OCI-LY1 (cell line): Measurements from ENCODE around the gene MAN2B2.

Source experiments
- H2AFZ ChIP-seq: fragments of 200-600 bp; sonication (generic), shearing (Covaris generic); 2 replicates; pipeline ENCODE4 v1.6.0; 2014; ENCODE audit warnings: antibody characterized with exemption, mild to moderate bottlenecking, low read length
- H3F3A ChIP-seq: fragments of 200-600 bp; sonication (generic), shearing (Covaris generic); 2 replicates; pipeline ENCODE4 v1.6.0; 2014; ENCODE audit warnings: mild to moderate bottlenecking, antibody characterized with exemption, low read length, moderate library complexity; ENCODE audit not compliant: insufficient read depth
- H3K27ac ChIP-seq: fragments of 200-600 bp; sonication (generic); 2 replicates; pipeline ENCODE4 v1.5.1; 2014; ENCODE audit warnings: low read length, mixed run types, mild to moderate bottlenecking, low read depth; ENCODE audit not compliant: poor library complexity, severe bottlenecking
- H3K27me3 ChIP-seq: fragments of 200-600 bp; sonication (generic); 2 replicates; pipeline ENCODE4 v1.6.0; 2014; ENCODE audit warnings: antibody characterized with exemption, mild to moderate bottlenecking, low read length, moderate library complexity; ENCODE audit not compliant: insufficient read depth
- H3K36me3 ChIP-seq: fragments of 200-600 bp; sonication (generic); 2 replicates; pipeline ENCODE4 v1.6.1; 2014; ENCODE audit warnings: mild to moderate bottlenecking, antibody characterized with exemption, low read length, moderate library complexity, mixed read lengths; ENCODE audit not compliant: insufficient read depth
- H3K4me1 ChIP-seq: fragments of 200-600 bp; sonication (generic); 2 replicates; pipeline ENCODE4 v1.5.1; 2014; ENCODE audit warnings: mild to moderate bottlenecking, low read length, moderate library complexity; ENCODE audit not compliant: insufficient read depth, severe bottlenecking
- H3K4me2 ChIP-seq: fragments of 200-600 bp; sonication (generic), shearing (Covaris generic); 2 replicates; pipeline ENCODE4 v1.6.1; 2014; ENCODE audit warnings: low read length
- H3K4me3 ChIP-seq: fragments of 200-600 bp; sonication (generic); 2 replicates; pipeline ENCODE4 v1.5.1; 2014; ENCODE audit warnings: low read length, low read depth, mild to moderate bottlenecking, mixed read lengths; ENCODE audit not compliant: poor library complexity, severe bottlenecking
- H3K79me2 ChIP-seq: fragments of 200-600 bp; shearing (Covaris generic); 2 replicates; pipeline ENCODE4 v1.6.1; 2016; ENCODE audit warnings: mixed run types, low read length, mixed read lengths; ENCODE audit not compliant: insufficient read depth
- H3K9ac ChIP-seq: fragments of 200-600 bp; sonication (generic), shearing (Covaris generic); 2 replicates; pipeline ENCODE4 v1.6.1; 2014; ENCODE audit warnings: mild to moderate bottlenecking, low read length, mixed read lengths
- H3K9me2 ChIP-seq: fragments of 200-600 bp; sonication (generic), shearing (Covaris generic); 2 replicates; pipeline ENCODE4 v1.6.1; 2014; ENCODE audit warnings: low read depth, mild to moderate bottlenecking, low read length, mixed read lengths
- H3K9me3 ChIP-seq: fragments of 200-600 bp; shearing (Covaris generic); 2 replicates; pipeline ENCODE4 v1.6.1; 2014; ENCODE audit warnings: low read length, mixed read lengths
- H4K20me1 ChIP-seq: fragments of 200-600 bp; sonication (generic), shearing (Covaris generic); 2 replicates; pipeline ENCODE4 v1.6.0; 2016; ENCODE audit warnings: mild to moderate bottlenecking, low read length; ENCODE audit not compliant: insufficient read depth
- CTCF ChIP-seq: fragments of 200-600 bp; sonication (generic), shearing (Covaris generic); IDR thresholded peaks from 2 replicates; pipeline ENCODE4 v1.5.1; 2017; ENCODE audit warnings: mild to moderate bottlenecking, antibody characterized with exemption, low read length, moderate library complexity, mixed read lengths
- EZH2 ChIP-seq: fragments of 200-600 bp; sonication (generic), shearing (Covaris generic); IDR thresholded peaks from 2 replicates; pipeline ENCODE4 v1.8.0; 2017; ENCODE audit warnings: borderline replicate concordance, mixed run types, mild to moderate bottlenecking, antibody characterized with exemption, low read length, moderate library complexity, mixed read lengths

Gene MAN2B2

GRCh38 chr4:6591313-6591712, 16.3 kb downstream of the MAN2B2 start:
- Histone ChIP-seq H3K9ac (no peak overlapping the region; the same call in 1 of the 2 replicates), H3K79me2 (no peaks in the 10 kb centered on the region), H3K9me2 (no peaks in the 10 kb centered on the region), H3K9me3 (no peaks in the 10 kb centered on the region), H2AFZ (no peak overlapping the region), H3K4me3 (peak overlapping the region; percentile 7), H3K27ac (peak overlapping the region; percentile 90), H3K36me3 (no peaks in the 10 kb centered on the region), H3K4me2 (peak overlapping the region; percentile 41), H3K4me1 (peaks cover 26% of the 10 kb centered on the region), H3K27me3 (no peaks in the 10 kb centered on the region), H4K20me1 (no peaks in the 10 kb centered on the region), H3F3A (no peaks in the 10 kb centered on the region)
- TF ChIP-seq CTCF (no peak), EZH2 (no peak)

DNA sequence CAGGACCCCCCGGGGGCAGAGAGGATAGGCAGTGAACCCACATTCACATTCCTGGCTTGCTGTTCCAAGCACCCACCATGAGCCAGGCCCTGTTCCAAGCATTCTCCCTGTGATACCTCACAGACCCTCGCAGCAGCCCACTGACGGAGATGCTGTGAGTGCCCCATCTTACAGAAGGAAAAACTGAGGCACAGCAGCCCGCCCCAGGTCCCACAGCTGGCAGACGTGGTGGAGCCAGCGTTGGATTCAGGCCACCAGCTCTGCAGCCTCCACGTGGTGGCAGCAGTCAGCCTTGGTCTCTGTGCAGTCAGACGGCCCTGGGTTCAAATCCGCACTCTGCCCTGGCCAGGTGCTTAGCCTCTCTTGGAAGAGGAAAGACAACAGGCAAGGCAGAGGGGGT, 16.8 kb downstream of the MAN2B2 start:
- H3K4me2 ChIP-seq: peak overlapping the region; percentile 41
- no peaks in the 10 kb centered on the region for H3K79me2 ChIP-seq
- H3K27ac ChIP-seq: peak overlapping the region; percentile 90
- no peaks in the 10 kb centered on the region for H3K27me3 ChIP-seq
- no peaks in the 10 kb centered on the region for H3K36me3 ChIP-seq
- H3K9ac ChIP-seq: peak overlapping the region; percentile 21; the same call in 1 of the 2 replicates
- no peaks in the 10 kb centered on the region for H3K9me2 ChIP-seq
- no peaks in the 10 kb centered on the region for H4K20me1 ChIP-seq
- peaks cover 29% of the 10 kb centered on the region for H3K4me1 ChIP-seq
- peak overlapping the region; percentile 7 for H3K4me3 ChIP-seq
- no peak overlapping the region for H2AFZ ChIP-seq
- TF ChIP-seq EZH2 (no peak), CTCF (peak; percentile 52; the same call in 1 of the 2 replicates)
- no peaks in the 10 kb centered on the region for H3F3A ChIP-seq
- H3K9me3 ChIP-seq: no peaks in the 10 kb centered on the region

GRCh38 chr4:6592804-6593563, 18.0 kb downstream of the MAN2B2 start:
- H3K27me3 ChIP-seq: no peaks in the 10 kb centered on the region
- H3K4me1 ChIP-seq: peaks cover 33% of the 10 kb centered on the region
- no peaks in the 10 kb centered on the region for H3K36me3 ChIP-seq
- no peaks in the 10 kb centered on the region for H4K20me1 ChIP-seq
- no peak overlapping the region for H2AFZ ChIP-seq
- H3K9ac ChIP-seq: no peak overlapping the region
- H3F3A ChIP-seq: no peaks in the 10 kb centered on the region
- no peak for TF ChIP-seq CTCF
- TF ChIP-seq EZH2: no peak
- H3K4me2 ChIP-seq: no peak overlapping the region
- no peak overlapping the region for H3K4me3 ChIP-seq
- H3K27ac ChIP-seq: peak overlapping the region; percentile 90
- H3K9me2 ChIP-seq: no peaks in the 10 kb centered on the region
- no peaks in the 10 kb centered on the region for H3K9me3 ChIP-seq
- H3K79me2 ChIP-seq: no peaks in the 10 kb centered on the region
